ENCODE results near the gene ATP8B1. TPM values are rescaled to one million over a fixed set of nuclear protein-coding genes. Genes with fewer than 3 reads are reported as not detected.

Gene ATP8B1
- total and polyA plus RNA-seq, 8 donors, result 14.4 to 189 (median 53.3) TPM

GRCh38 chr18:57811477-57812125 lies 8.5 kb upstream of the ATP8B1 start:
- Histone ChIP-seq H3K9me3 (peaks cover 0 to 11% (median 5%) of the 10 kb centered on the region in 4 donors), H3K4me3 (no peak overlapping the region), H3K27me3 (no peaks in the 10 kb centered on the region), H3K27ac (no peak overlapping the region), H3K36me3 (no peaks in the 10 kb centered on the region), H3K4me1 (peaks cover 7 to 30% (median 24%) of the 10 kb centered on the region in 4 donors)
- no peak for DNase-seq
- TF ChIP-seq POLR2AphosphoS5 (IDR thresholded peaks at IDR 0.05) (no peak), EP300 (IDR thresholded peaks at IDR 0.05) (no peak), POLR2A (IDR thresholded peaks at IDR 0.05) (no peak), CTCF (IDR thresholded peaks at IDR 0.05) (no peak)
- WGBS, 5 donors, result 72 to 95% (median 93%) methylated on average over 4 of the region's 4 CpGs
- intact Hi-C loops (cut with DNase I; ENCODE audit: low total_unique reads), result no loop called here

GRCh38 chr18:57809190-57809589 lies 6.1 kb upstream of the ATP8B1 start:
- H3K36me3 ChIP-seq, result no peaks in the 10 kb centered on the region
- peaks cover 0 to 11% (median 5%) of the 10 kb centered on the region in 4 donors for H3K9me3 ChIP-seq
- H3K27me3 ChIP-seq, result no peaks in the 10 kb centered on the region
- H3K4me1 ChIP-seq, result peaks cover 19 to 39% (median 32%) of the 10 kb centered on the region in 4 donors
- no peak for DNase-seq
- intact Hi-C loops (cut with DNase I; ENCODE audit: low total_unique reads), result no loop called here
- H3K4me3 ChIP-seq, result no peak overlapping the region
- H3K27ac ChIP-seq, result peak overlapping the region in 3 of 5 donors; percentile 36 to 64 (median 38)
- TF ChIP-seq CTCF (IDR thresholded peaks at IDR 0.05) (no peak), EP300 (IDR thresholded peaks at IDR 0.05) (no peak), POLR2AphosphoS5 (IDR thresholded peaks at IDR 0.05) (no peak), POLR2A (IDR thresholded peaks at IDR 0.05) (no peak)

- Histone ChIP-seq H3K4me3 (no peak overlapping the region), H3K27ac (peak overlapping the region; percentile 64 to 98 (median 97)), H3K4me1 (peaks cover 33 to 50% (median 37%) of the 10 kb centered on the region in 4 donors), H3K9me3 (peaks cover 0 to 11% (median 4%) of the 10 kb centered on the region in 4 donors), H3K27me3 (peaks cover 0 to 13% (median under 1%) of the 10 kb centered on the region in 3 donors), H3K36me3 (no peaks in the 10 kb centered on the region)
- TF ChIP-seq POLR2A (IDR thresholded peaks at IDR 0.05) (no peak), CTCF (IDR thresholded peaks at IDR 0.05) (no peak), POLR2AphosphoS5 (IDR thresholded peaks at IDR 0.05) (no peak), EP300 (IDR thresholded peaks at IDR 0.05) (no peak)
- intact Hi-C loops (cut with DNase I; ENCODE audit: low total_unique reads), result no loop called here
- peak; percentile 39 to 59 for DNase-seq
- WGBS, 5 donors, result 13 to 24% (median 18%) methylated on average over 2 of the region's 2 CpGs
Measured at GRCh38 chr18:57807336-57808117, 4.4 kb upstream of the ATP8B1 start.

- DNase-seq, result no peak
- intact Hi-C loops (cut with DNase I; ENCODE audit: low total_unique reads), result no loop called here
- TF ChIP-seq CTCF (IDR thresholded peaks at IDR 0.05) (no peak), POLR2AphosphoS5 (IDR thresholded peaks at IDR 0.05) (peak in 2 of 3 donors; percentile 17 to 45), POLR2A (IDR thresholded peaks at IDR 0.05) (no peak)
- Histone ChIP-seq H3K4me1 (peaks cover 37 to 55% (median 42%) of the 10 kb centered on the region in 4 donors), H3K27ac (peak overlapping the region; percentile 64 to 98 (median 97)), H3K9me3 (peaks cover 0 to 5% (median under 1%) of the 10 kb centered on the region in 4 donors), H3K27me3 (peaks cover 0 to 19% (median 5%) of the 10 kb centered on the region in 3 donors), H3K4me3 (no peak overlapping the region), H3K36me3 (no peaks in the 10 kb centered on the region)
- 6 to 38% (median 11%) methylated on average over 3 of the region's 3 CpGs for WGBS, 5 donors
Measured at GRCh38 chr18:57806978-57807285, 3.8 kb upstream of the ATP8B1 start.

Data from stomach (tissue), 9 donors.